ENCODE data around the gene BPNT1. TPM values are rescaled to one million over a fixed set of nuclear protein-coding genes. Genes with fewer than 3 reads are reported as not detected.

Gene BPNT1, protein sequence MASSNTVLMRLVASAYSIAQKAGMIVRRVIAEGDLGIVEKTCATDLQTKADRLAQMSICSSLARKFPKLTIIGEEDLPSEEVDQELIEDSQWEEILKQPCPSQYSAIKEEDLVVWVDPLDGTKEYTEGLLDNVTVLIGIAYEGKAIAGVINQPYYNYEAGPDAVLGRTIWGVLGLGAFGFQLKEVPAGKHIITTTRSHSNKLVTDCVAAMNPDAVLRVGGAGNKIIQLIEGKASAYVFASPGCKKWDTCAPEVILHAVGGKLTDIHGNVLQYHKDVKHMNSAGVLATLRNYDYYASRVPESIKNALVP
- total RNA-seq, result 10 to 100 TPM; 57.5 to 71.5 TPM

DNA sequence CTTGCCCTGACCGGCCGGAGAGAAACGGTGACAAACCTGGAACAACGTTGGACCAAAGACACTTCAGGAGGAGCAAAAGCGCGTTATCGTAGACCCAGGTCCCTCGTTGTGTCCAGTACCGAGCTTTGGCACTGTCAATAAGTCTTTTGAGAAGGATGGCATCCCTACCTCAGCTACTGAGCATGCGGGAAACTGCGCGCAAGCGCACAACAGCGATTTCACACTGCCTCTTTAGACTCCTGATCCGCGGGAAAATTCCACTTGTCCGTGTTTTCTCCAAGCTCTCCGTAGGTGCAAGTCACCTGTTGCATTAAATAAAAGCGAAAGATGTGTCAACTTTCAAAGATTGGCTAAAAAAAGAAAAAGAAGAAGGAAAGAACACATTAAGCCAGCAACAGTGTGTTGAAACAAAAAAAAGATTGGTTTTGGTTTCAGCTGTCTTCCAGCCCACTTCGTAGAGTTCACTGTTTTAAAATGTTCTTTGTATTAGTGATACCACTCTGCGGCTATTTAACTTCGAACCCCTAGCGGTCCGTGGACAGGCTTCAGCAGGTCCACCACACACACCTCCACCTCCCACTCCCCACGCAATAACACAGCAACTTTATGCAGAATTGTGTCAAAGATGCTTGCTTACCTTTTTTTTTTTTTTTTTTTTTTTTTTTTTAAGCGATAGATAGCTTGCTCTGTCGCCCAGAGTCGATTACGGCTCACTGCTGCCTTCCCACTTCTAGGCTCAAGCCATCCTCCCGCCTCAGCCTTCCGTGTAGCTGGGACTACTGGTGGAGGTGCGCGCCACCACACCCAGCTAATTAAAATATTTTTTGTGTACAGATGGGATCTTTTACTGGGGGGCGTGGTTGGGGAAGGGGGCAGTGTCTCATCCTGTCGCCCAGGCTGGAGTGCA is at the start of gene BPNT1:
TSS of gene BPNT1 (minus strand) at position 139 of the 907 bp plus-strand sequence. CDS start 9,942 bp downstream, outside the sequence.
- intact Hi-C loops (cut with DNase I), result loop anchor here (10.0 kb wide), 1 partner anchor 45 kb away; the partner anchor contains the start of gene EPRS1
- Histone ChIP-seq H3K9me3 (no peaks in the 10 kb centered on the region), H3K9ac (ENCODE audit: low read depth in 2 of 2, low read length in 2 of 2) (peak within 1 kb of the TSS; percentile 39 to 84), H3K4me1 (peaks cover under 1% of the 10 kb centered on the region), H3K36me3 (no peaks in the 10 kb centered on the region), H3K27me3 (no peaks in the 10 kb centered on the region), H3K4me3 (peak within 1 kb of the TSS; percentile 51), H3K27ac (peak within 1 kb of the TSS; percentile 69)
- peak; percentile 99 for DNase-seq
- TF ChIP-seq CTCF (IDR thresholded peaks at IDR 0.05), result no peak

DNA sequence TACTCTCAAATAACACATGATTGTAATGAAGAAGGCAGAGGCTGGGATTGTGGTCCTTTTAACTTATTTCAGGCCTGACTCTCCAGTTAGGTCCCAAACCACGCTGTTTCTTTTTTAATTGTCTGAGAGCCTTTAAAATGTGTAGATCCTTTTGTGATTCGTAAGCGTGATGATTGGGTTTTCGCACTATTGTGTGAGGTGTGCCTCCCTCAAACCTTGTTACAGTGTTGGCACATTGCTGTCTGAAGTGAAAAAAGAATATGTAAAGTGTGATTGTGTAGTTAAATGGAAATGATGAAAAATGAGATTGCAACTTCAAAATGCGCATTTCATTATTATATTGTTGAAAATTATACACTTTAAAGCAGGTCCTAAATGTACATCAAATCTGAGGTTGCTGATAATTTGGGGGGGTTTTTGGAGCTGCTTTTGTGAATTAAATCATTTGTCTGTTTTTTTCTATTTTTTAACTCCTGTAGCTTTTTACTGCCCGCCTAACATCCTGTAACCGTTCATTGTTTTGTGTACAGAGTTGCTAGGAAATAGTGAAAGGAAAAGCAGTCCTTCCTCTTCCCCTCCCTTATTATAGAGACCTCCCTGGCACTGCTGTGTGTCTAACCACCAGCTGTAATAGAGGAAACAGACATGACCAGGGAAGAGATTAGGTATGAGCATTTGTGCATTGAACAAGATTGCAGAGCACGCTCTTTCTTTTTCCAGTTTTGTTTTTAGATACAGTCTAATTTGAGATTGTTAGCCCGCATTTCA is 47.6 kb upstream of the BPNT1 start:
- no peak for DNase-seq
- no peak overlapping the region for H3K4me3 ChIP-seq
- intact Hi-C loops (cut with DNase I), result no loop called here
- H3K4me1 ChIP-seq, result peaks cover 4% of the 10 kb centered on the region
- no peaks in the 10 kb centered on the region for H3K36me3 ChIP-seq
- H3K9ac ChIP-seq (ENCODE audit: low read depth in 2 of 2, low read length in 2 of 2), result no peak overlapping the region
- TF ChIP-seq CTCF (IDR thresholded peaks at IDR 0.05), result no peak
- peak overlapping the region; percentile 20 for H3K27ac ChIP-seq
- H3K9me3 ChIP-seq, result no peaks in the 10 kb centered on the region
- H3K27me3 ChIP-seq, result no peaks in the 10 kb centered on the region

GRCh38 chr1:220135755-220136154 is 46.2 kb upstream of the BPNT1 start:
- Histone ChIP-seq H3K4me1 (peaks cover 4% of the 10 kb centered on the region), H3K27me3 (no peaks in the 10 kb centered on the region), H3K9ac (ENCODE audit: low read depth in 2 of 2, low read length in 2 of 2) (no peak overlapping the region), H3K27ac (no peak overlapping the region), H3K36me3 (no peaks in the 10 kb centered on the region), H3K9me3 (no peaks in the 10 kb centered on the region), H3K4me3 (no peak overlapping the region)
- DNase-seq, result no peak
- intact Hi-C loops (cut with DNase I), result no loop called here
- TF ChIP-seq CTCF (IDR thresholded peaks at IDR 0.05), result no peak

GRCh38 chr1:220129479-220130210 is 40.1 kb upstream of the BPNT1 start:
- H3K27ac ChIP-seq, result no peak overlapping the region
- H3K9me3 ChIP-seq, result no peaks in the 10 kb centered on the region
- no peak for DNase-seq
- H3K9ac ChIP-seq (ENCODE audit: low read depth in 2 of 2, low read length in 2 of 2), result no peak overlapping the region
- no peaks in the 10 kb centered on the region for H3K27me3 ChIP-seq
- no peak for TF ChIP-seq CTCF (IDR thresholded peaks at IDR 0.05)
- H3K36me3 ChIP-seq, result no peaks in the 10 kb centered on the region
- no peaks in the 10 kb centered on the region for H3K4me1 ChIP-seq
- intact Hi-C loops (cut with DNase I), result no loop called here
- no peak overlapping the region for H3K4me3 ChIP-seq

Measured in colonic mucosa (tissue), 4 donors.